HG02973 (cell line): ENCODE data around the gene PDE1C.

Source experiments
- ATAC-seq: cut with Tn5 transposase; IDR thresholded peaks from one replicate; pipeline ENCODE4 v1.9.1; 2021; ENCODE audit warnings: moderate library complexity; ENCODE audit not compliant: unreplicated experiment

Gene PDE1C

DNA sequence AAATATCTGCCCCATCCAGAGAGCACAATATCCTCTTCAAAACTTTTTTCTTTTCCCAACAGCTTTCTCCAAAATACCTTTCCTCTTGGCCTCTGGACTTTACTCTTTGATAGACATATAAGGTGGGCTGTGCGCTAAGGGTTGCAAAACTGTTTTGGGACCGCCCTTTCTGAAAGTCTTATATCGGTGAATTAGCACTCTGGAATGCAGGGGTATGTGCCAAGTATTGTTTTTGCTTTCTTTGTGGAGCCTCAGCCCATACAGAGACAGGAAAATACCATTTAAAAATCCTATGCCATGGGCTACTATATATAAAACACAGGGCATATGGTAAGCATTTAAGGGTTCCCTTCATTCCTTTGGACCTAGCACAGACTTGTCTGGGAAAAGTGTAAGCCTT, 345.5 kb downstream of the PDE1C start:
- ATAC-seq, result no peak

DNA sequence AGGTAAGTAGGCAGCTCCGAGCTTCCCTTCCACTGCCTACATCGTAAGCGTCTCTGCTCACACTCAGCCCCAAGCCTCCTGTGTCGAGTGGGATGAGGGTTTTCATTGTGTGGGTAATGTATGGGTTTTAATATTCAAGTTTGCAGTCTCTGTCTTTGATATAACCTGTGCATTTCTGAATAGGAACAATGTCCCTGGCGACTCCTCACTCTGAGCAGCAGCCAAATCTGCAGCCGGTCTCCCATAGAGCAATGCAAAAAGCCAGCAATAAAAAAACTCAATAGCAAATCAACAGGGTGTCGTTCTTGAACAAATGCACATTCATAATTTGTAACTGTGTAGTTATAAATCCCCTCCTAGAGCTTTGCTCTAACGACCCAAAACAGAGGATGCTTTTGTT, 349.8 kb downstream of the PDE1C start:
- no peak for ATAC-seq

DNA sequence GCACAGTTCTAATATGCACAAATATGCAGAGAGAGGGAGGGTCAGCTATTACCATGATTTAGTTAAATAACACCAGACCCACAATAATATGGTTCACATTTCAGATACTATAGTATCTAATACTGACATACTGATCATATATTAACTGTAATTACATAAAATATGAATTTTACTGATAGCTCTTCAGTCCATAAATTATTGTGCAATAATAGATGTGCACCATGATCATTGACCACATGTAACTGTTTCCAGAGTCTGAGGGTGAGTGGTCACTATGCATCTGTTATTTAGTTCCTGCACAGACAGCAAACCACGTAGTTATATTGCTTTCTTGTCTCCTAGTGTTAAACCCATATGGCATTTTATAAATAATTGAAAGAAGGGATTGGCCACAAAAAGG, 353.9 kb downstream of the PDE1C start:
- ATAC-seq, result no peak

DNA sequence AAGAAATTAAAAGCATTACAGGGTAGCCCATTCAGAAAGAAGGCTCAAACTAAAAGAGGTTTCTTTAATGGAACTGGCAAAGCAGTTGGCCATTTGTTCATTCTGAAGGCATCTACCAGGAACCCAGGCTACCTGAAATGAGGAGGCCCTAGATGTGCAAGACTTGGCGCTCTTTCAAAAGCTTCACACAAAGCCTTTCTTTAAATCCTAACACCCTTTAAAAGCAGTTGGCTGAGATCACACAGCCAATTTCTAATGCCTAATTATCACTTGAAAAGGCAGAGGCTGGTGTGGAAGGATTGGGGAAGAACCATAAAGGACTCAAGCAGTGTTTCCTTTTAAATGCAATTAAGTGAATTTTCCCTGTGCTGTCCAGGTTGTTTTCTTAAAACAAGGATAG, 360.0 kb downstream of the PDE1C start:
- no peak for ATAC-seq

DNA sequence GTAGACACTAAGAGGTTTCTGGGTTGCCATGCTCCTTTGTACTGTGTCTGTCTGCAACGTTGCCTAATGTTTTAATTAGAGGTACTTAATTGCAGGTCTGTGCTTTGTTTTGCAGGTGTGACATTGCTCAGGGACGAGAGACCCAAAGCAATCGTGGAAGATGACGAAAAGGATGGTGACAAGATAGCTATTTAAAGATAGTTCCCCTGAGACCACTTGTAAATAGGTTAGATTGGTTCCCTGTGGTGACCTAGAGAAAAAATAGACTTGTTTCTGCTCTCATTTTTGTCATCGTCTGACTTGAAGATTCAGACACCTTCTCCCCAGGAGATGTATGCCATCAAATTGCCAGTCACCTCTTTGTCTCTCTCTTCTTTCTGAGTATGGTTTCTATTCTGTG, 363.1 kb downstream of the PDE1C start:
- ATAC-seq, result no peak

DNA sequence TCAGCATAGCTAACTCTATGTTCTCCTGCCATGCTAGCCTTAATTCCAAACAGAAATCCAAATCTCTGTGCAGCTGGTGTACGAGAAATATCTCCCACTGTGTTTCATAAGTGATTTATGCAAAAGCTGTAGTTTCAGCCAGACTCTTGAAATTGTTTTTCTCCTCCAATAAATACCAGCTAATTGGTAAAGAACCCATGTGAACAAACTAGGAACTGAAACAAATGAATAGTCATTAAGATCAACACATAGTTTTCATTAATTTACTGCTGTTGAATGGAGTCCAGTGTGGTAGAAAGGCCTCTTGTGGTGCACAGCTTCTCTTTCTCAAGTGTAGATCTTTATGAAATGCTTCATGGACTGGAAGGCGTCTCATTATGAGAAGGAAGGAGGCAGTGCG, 364.8 kb downstream of the PDE1C start:
- no peak for ATAC-seq

DNA sequence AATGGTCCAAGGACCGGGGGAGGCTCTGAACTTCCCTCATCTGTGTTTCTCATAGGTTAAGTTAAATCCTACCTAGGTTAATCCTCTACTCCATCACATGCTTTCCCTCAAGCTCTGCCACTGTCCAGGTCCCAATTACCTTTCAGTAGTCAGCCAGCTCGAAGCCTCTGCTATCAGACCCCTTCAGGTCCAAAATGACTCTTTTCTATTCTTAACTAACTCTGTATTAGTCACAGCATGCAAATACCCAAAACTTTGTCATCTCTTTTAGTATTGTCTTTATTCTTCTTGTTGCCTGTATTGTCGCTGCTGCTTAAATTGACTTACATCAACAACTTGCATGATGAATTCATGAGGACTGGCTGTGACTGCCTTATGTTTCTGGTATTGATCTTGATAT, 367.9 kb downstream of the PDE1C start:
- ATAC-seq, result no peak
